SK-N-SH treated with all-trans-retinoic acid at 6 μM for 48 hours (cell line): ENCODE measurements around the gene TRAPPC10.

ENCODE experiments used
- CSDC2 ChIP-seq: fragments of 250-450 bp; sonication (Bioruptor Pico); IDR thresholded peaks from 2 replicates; pipeline ENCODE4 v1.5.0; 2020; ENCODE audit warnings: mild to moderate bottlenecking, moderate library complexity
- ESRRG ChIP-seq: fragments of 250-450 bp; sonication (Bioruptor Pico); IDR thresholded peaks from 2 replicates; pipeline ENCODE4 v1.6.1; 2021; ENCODE audit warnings: mild to moderate bottlenecking
- POU6F1 ChIP-seq: fragments of 250-450 bp; sonication (Bioruptor Pico); IDR thresholded peaks from 2 replicates; pipeline ENCODE4 v1.8.0; 2021; ENCODE audit warnings: low read depth, mild to moderate bottlenecking, moderate library complexity, borderline replicate concordance
- PPARA ChIP-seq: fragments of 250-450 bp; sonication (Bioruptor Pico); IDR thresholded peaks from 2 replicates; pipeline ENCODE4 v1.5.0; 2020; ENCODE audit warnings: mild to moderate bottlenecking, borderline replicate concordance

DNA sequence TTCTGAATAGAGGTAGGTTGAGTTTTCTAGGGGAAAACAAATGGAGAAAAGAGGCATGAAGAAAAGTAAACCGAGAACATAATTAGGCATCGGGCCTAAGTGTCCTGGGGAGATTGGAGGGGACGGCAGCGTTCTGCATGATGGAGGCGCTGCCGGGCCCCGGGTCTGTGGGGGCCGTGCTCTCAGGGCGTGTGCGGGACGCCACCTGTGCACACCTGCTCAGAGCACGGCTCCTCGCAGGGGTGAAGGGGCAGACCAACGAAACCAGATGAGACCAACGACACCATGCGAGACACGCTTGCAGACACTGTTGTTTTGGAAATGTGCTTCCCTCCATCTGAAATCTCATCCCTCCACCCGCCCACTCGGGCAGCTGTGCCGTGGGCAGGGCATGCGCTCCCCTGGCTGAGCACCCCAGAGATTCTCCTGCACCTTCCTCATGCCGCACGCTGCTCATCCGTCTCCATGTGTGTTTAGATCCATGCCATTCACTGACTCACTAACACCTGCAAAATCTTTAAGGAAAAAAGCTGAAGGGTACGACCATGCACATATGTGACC is 28.2 kb upstream of the TRAPPC10 start:
- TF ChIP-seq PPARA (CRISPR knock-in tag): no peak
- no peak for TF ChIP-seq ESRRG (CRISPR knock-in tag)
- TF ChIP-seq CSDC2: no peak
- no peak for TF ChIP-seq POU6F1 (CRISPR knock-in tag)
